HCT116 (cell line): ENCODE measurements around the gene CDK7.

Experiments used
- EGR1 ChIP-seq: IDR thresholded peaks from 2 replicates; pipeline ENCODE4 v1.6.1; 2012; ENCODE audit warnings: low read depth
- ELF1 ChIP-seq: IDR thresholded peaks from 2 replicates; pipeline ENCODE4 v1.6.1; 2012; ENCODE audit warnings: low read depth, borderline replicate concordance
- JUND ChIP-seq: IDR thresholded peaks from 2 replicates; pipeline ENCODE4 v1.6.1; 2012
- POLR2A ChIP-seq: IDR thresholded peaks from 2 replicates; pipeline ENCODE4 v1.7.0; 2011; ENCODE audit warnings: borderline replicate concordance; ENCODE audit not compliant: insufficient read depth, insufficient read length; ENCODE audit errors: extremely low read depth
- POLR2AphosphoS5 ChIP-seq: IDR thresholded peaks from 2 replicates; pipeline ENCODE4 v1.6.1; 2011; ENCODE audit warnings: mild to moderate bottlenecking, low read depth, low read length, moderate library complexity
- RAD21 ChIP-seq: IDR thresholded peaks from 2 replicates; pipeline ENCODE4 v1.6.1; 2012; ENCODE audit warnings: low read depth, mild to moderate bottlenecking
- YY1 ChIP-seq: IDR thresholded peaks from 2 replicates; pipeline ENCODE4 v1.6.1; 2011; ENCODE audit warnings: low read length, low read depth, moderate library complexity, mild to moderate bottlenecking; ENCODE audit not compliant: insufficient replicate concordance; ENCODE audit errors: extremely low read depth
- ZNF274 ChIP-seq: fragments of 200-500 bp; sonication (Bioruptor generic); IDR thresholded peaks from 2 replicates; pipeline ENCODE4 v1.6.1; 2014; ENCODE audit warnings: mild to moderate bottlenecking, low read depth, low read length, inconsistent platforms
- TF ChIP-seq, protein P1 (sequence below), 3 experiments: fragments of 200-600 bp in 1 of 3; sonication (generic) in 1 of 3; IDR thresholded peaks in 2 of 3; conservative IDR thresholded peaks in 1 of 3; 2 replicates each; pipeline ENCODE4 v1.5.1; 2012 to 2017; ENCODE audit warnings: low read depth in 2 of 3, low read length in 2 of 3, antibody characterized with exemption in 1 of 3, borderline replicate concordance in 1 of 3, control low read depth in 1 of 3, mild to moderate bottlenecking in 1 of 3, mixed read lengths in 1 of 3, mixed run types in 1 of 3, moderate library complexity in 1 of 3; ENCODE audit not compliant: insufficient read depth in 1 of 3

DNA sequence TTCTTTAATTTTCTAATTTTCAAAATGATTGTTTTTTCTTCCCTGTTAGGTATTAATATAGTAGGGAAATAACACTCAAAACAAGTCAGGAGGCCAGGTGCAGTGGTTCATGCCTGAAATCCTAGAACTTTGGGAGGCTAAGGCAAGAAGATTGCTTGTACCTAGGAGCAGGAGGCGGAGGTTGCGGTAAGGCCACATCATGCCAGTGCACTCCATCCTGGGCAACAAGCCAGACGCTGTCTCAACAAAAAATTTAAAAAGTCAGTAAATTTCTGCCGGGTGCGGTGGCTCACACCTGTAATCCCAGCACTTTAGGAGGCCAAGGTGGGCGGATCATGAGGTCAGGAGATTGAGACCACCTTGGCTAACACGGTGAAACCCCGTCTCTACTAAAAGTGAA, 10.2 kb upstream of the CDK7 start:
- TF ChIP-seq RAD21 (no peak), POLR2A (no peak), EGR1 (no peak), ELF1 (no peak), JUND (no peak), ZNF274 (no peak), YY1 (no peak), POLR2AphosphoS5 (no peak)
- TF ChIP-seq, protein P1, sequence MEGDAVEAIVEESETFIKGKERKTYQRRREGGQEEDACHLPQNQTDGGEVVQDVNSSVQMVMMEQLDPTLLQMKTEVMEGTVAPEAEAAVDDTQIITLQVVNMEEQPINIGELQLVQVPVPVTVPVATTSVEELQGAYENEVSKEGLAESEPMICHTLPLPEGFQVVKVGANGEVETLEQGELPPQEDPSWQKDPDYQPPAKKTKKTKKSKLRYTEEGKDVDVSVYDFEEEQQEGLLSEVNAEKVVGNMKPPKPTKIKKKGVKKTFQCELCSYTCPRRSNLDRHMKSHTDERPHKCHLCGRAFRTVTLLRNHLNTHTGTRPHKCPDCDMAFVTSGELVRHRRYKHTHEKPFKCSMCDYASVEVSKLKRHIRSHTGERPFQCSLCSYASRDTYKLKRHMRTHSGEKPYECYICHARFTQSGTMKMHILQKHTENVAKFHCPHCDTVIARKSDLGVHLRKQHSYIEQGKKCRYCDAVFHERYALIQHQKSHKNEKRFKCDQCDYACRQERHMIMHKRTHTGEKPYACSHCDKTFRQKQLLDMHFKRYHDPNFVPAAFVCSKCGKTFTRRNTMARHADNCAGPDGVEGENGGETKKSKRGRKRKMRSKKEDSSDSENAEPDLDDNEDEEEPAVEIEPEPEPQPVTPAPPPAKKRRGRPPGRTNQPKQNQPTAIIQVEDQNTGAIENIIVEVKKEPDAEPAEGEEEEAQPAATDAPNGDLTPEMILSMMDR (IDR thresholded peaks at IDR 0.05 in 2 of 3, conservative IDR thresholded peaks at IDR 0.05 in 1 of 3; ENCODE audit: borderline replicate concordance in 1 of 3, insufficient read depth in 1 of 3, low read depth in 2 of 3, low read length in 2 of 3), result no peak
